Mucosa of gallbladder (tissue), 1 donor: ENCODE data around the gene CDCA4. TPM values are rescaled to one million over a fixed set of nuclear protein-coding genes. Genes with fewer than 3 reads are reported as not detected.

Source experiments
- DNase-seq: peaks from one replicate; pipeline ENCODE4 v3.0.0-alpha.2; 2020; ENCODE audit warnings: low spot score
- total RNA-seq: library from RNA; stranded (reverse); gene quantifications from one replicate; pipeline ENCODE4 v1.2.1, GENCODE V29; 2021
- donor health status: DM: no; HTN: no; CAD: no.

Gene CDCA4
- total RNA-seq, 1 donor from 2014 or later: 5.4 TPM

GRCh38 chr14:104975481-104976197 is 45.2 kb downstream of the CDCA4 start:
- no peak for DNase-seq

- DNase-seq: no peak
Measured at GRCh38 chr14:104974665-104975390, 46.1 kb downstream of the CDCA4 start.

- DNase-seq: no peak
Measured at GRCh38 chr14:104974146-104974541, 46.7 kb downstream of the CDCA4 start.

- no peak for DNase-seq
Measured at GRCh38 chr14:104973385-104974145, 47.3 kb downstream of the CDCA4 start.

GRCh38 chr14:104973135-104973384 is 47.8 kb downstream of the CDCA4 start:
- DNase-seq: peak; percentile 89

- peak; percentile 84 for DNase-seq
Measured at GRCh38 chr14:104972301-104973134, 48.4 kb downstream of the CDCA4 start.

- no peak for DNase-seq
Measured at GRCh38 chr14:104971447-104972240, 49.2 kb downstream of the CDCA4 start.

GRCh38 chr14:104970231-104971068 is 50.4 kb downstream of the CDCA4 start:
- DNase-seq: peak; percentile 58

- DNase-seq: no peak
Measured at GRCh38 chr14:104969741-104970230, 51.1 kb downstream of the CDCA4 start.

GRCh38 chr14:104968541-104969401 is 52.1 kb downstream of the CDCA4 start:
- DNase-seq: peak; percentile 53

GRCh38 chr14:104968153-104968527 is 52.7 kb downstream of the CDCA4 start:
- peak; percentile 68 for DNase-seq

- DNase-seq: no peak
Measured at GRCh38 chr14:104967386-104968152, 53.3 kb downstream of the CDCA4 start.

GRCh38 chr14:104966981-104967385 is 53.9 kb downstream of the CDCA4 start:
- no peak for DNase-seq

GRCh38 chr14:104966261-104966865 is 54.5 kb downstream of the CDCA4 start:
- no peak for DNase-seq

- no peak for DNase-seq
Measured at GRCh38 chr14:104965561-104966231, 55.2 kb downstream of the CDCA4 start.

GRCh38 chr14:104964546-104964945 is 56.3 kb downstream of the CDCA4 start:
- DNase-seq: no peak
